GM11168 (cell line): ENCODE data around the gene OR7G3.

Source experiments
- in situ Hi-C: fragments of 300-500 bp; cut with MboI; formaldehyde crosslinking; loops from one replicate; pipeline ENCODE4 v1.12.0; 2022; ENCODE audit warnings: low sequenced_read_pairs; ENCODE audit not compliant: unreplicated experiment

The OR7G3 gene

GRCh38 chr19:9115307-9115813 is 11.4 kb downstream of the OR7G3 start, which contains the start of gene OR7G1:
OR7G1 (minus strand) TSS chr19:9115763; CDS start chr19:9115763, 0 bp downstream.
- in situ Hi-C loops, result no loop called here

- in situ Hi-C loops, result no loop called here
These were observed 16.8 kb downstream of the OR7G3 start for GRCh38 chr19:9109959-9110358.

GRCh38 chr19:9107375-9107774 is 19.4 kb downstream of the OR7G3 start, which contains the start of gene OR7G2:
OR7G2 (minus strand) TSS chr19:9107475; CDS start chr19:9103243, 4,232 bp downstream.
- in situ Hi-C loops, result no loop called here

GRCh38 chr19:9086761-9087160 is 40.0 kb downstream of the OR7G3 start, which contains the start of gene OR1M1:
OR1M1 (plus strand) TSS chr19:9087061; CDS start chr19:9093245, 6,184 bp downstream.
- in situ Hi-C loops, result no loop called here

- in situ Hi-C loops, result no loop called here
These were observed 48.1 kb downstream of the OR7G3 start for GRCh38 chr19:9078651-9079050.

GRCh38 chr19:9076901-9077300 is 49.8 kb downstream of the OR7G3 start:
- in situ Hi-C loops, result no loop called here
